ENCODE results near the gene CREBL2. TPM values are rescaled to one million over a fixed set of nuclear protein-coding genes. Genes with fewer than 3 reads are reported as not detected.

CREBL2 gene
- total RNA-seq, 1 experiment from 2014 or later, result 17.8 TPM

GRCh38 chr12:12620730-12621315 lies 9.1 kb downstream of the CREBL2 start:
- BruUV-seq (replicated peaks), result no TSS peak
- POLR2A ChIA-PET (ENCODE audit: low non-redundant PET), result no interaction called here
- CTCF ChIA-PET, result interaction anchor here (0.6 kb wide), 1 partner anchor 35 kb away, joined by 7 read pairs; no protein-coding TSS in a partner anchor

GRCh38 chr12:12622418-12622817 lies 10.7 kb downstream of the CREBL2 start:
- H3K9me3 ChIP-seq (ENCODE audit: low read depth, low read length, poor library complexity, severe bottlenecking), result no peaks in the 10 kb centered on the region
- intact Hi-C loops (cut with micrococcal nuclease; ENCODE audit: unreplicated experiment), result no loop called here
- no peak for DNase-seq (ENCODE audit: low spot score)
- no peaks in the 10 kb centered on the region for H3K27me3 ChIP-seq (replicated peaks; ENCODE audit: insufficient read depth, low read depth, low read length, poor library complexity)
- BruUV-seq (replicated peaks), result no TSS peak
- no peak for TF ChIP-seq CTCF (conservative IDR thresholded peaks at IDR 0.05; ENCODE audit: low read depth, low read length)
- no peak for TF ChIP-seq EZH2 (IDR thresholded peaks at IDR 0.05; ENCODE audit: borderline replicate concordance, low read depth, low read length, poor library complexity, severe bottlenecking)
- no peak overlapping the region for H3K27ac ChIP-seq (ENCODE audit: low read depth, low read length, poor library complexity, severe bottlenecking)
- H3K4me1 ChIP-seq (ENCODE audit: insufficient read depth, low read length, poor library complexity, severe bottlenecking), result no peaks in the 10 kb centered on the region
- POLR2A ChIA-PET (ENCODE audit: low non-redundant PET), result no interaction called here
- CTCF ChIA-PET, result no interaction called here
- H3K36me3 ChIP-seq (ENCODE audit: insufficient read depth, low read length, poor library complexity, severe bottlenecking), result no peaks in the 10 kb centered on the region
- no peak overlapping the region for H3K4me3 ChIP-seq (ENCODE audit: low read depth, low read length, poor library complexity, severe bottlenecking)

More at GRCh38 chr12:12620730-12621315, 9.1 kb downstream of the CREBL2 start:
- intact Hi-C loops (cut with micrococcal nuclease; ENCODE audit: unreplicated experiment), result no loop called here
- DNase-seq (ENCODE audit: low spot score), result no peak
- no peak overlapping the region for H3K27ac ChIP-seq (ENCODE audit: low read depth, low read length, poor library complexity, severe bottlenecking)
- no peaks in the 10 kb centered on the region for H3K9me3 ChIP-seq (ENCODE audit: low read depth, low read length, poor library complexity, severe bottlenecking)
- TF ChIP-seq EZH2 (IDR thresholded peaks at IDR 0.05; ENCODE audit: borderline replicate concordance, low read depth, low read length, poor library complexity, severe bottlenecking) (no peak), CTCF (conservative IDR thresholded peaks at IDR 0.05; ENCODE audit: low read depth, low read length) (no peak)
- H3K36me3 ChIP-seq (ENCODE audit: insufficient read depth, low read length, poor library complexity, severe bottlenecking), result no peaks in the 10 kb centered on the region
- no peaks in the 10 kb centered on the region for H3K27me3 ChIP-seq (replicated peaks; ENCODE audit: insufficient read depth, low read depth, low read length, poor library complexity)
- H3K4me3 ChIP-seq (ENCODE audit: low read depth, low read length, poor library complexity, severe bottlenecking), result no peak overlapping the region
- H3K4me1 ChIP-seq (ENCODE audit: insufficient read depth, low read length, poor library complexity, severe bottlenecking), result no peaks in the 10 kb centered on the region

- POLR2A ChIA-PET (ENCODE audit: low non-redundant PET), result no interaction called here
- Histone ChIP-seq H3K27ac (ENCODE audit: low read depth, low read length, poor library complexity, severe bottlenecking) (no peak overlapping the region), H3K4me1 (ENCODE audit: insufficient read depth, low read length, poor library complexity, severe bottlenecking) (peaks cover 8% of the 10 kb centered on the region), H3K27me3 (replicated peaks; ENCODE audit: insufficient read depth, low read depth, low read length, poor library complexity) (no peaks in the 10 kb centered on the region), H3K9me3 (ENCODE audit: low read depth, low read length, poor library complexity, severe bottlenecking) (no peaks in the 10 kb centered on the region), H3K4me3 (ENCODE audit: low read depth, low read length, poor library complexity, severe bottlenecking) (no peak overlapping the region), H3K36me3 (ENCODE audit: insufficient read depth, low read length, poor library complexity, severe bottlenecking) (no peaks in the 10 kb centered on the region)
- TF ChIP-seq EZH2 (IDR thresholded peaks at IDR 0.05; ENCODE audit: borderline replicate concordance, low read depth, low read length, poor library complexity, severe bottlenecking) (no peak), CTCF (conservative IDR thresholded peaks at IDR 0.05; ENCODE audit: low read depth, low read length) (no peak)
- no TSS peak for BruUV-seq (replicated peaks)
- CTCF ChIA-PET, result no interaction called here
- intact Hi-C loops (cut with micrococcal nuclease; ENCODE audit: unreplicated experiment), result no loop called here
- DNase-seq (ENCODE audit: low spot score), result no peak
Measured at GRCh38 chr12:12624498-12624992, 12.9 kb downstream of the CREBL2 start.
